MM.1S (cell line): Measurements from ENCODE around the gene ADAMTS19.

Experiments
- EZH2 ChIP-seq: fragments of 300-600 bp; sonication (generic); optimal IDR thresholded peaks from 2 replicates; pipeline ENCODE3; 2017; ENCODE audit warnings: low read depth, mild to moderate bottlenecking, antibody characterized with exemption, low read length, mixed read lengths
- TF ChIP-seq, protein P1 (sequence below): fragments of 300-600 bp; sonication (generic); IDR thresholded peaks from 2 replicates; pipeline ENCODE4 v1.5.1; 2016; ENCODE audit warnings: antibody characterized with exemption, low read length, mixed read lengths

DNA sequence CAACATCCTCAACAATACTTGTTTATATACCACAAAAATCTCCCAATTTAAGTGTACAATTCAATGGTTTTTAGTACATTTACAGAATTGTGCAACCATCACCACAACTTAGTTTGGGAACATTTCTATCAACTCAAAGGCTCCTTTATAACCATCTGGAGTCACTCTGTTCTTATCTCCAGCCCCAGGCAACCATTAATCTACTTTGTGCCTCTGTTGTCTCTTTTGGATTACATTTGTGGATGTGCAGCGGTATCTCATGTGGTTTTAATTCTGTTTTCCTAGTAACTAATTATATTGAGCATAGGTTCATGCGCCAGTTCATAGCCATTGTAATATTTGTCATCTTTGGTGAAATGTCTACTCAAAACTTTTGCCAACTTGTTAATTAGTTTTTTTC, 14.4 kb downstream of the ADAMTS19 start:
- TF ChIP-seq, protein P1, sequence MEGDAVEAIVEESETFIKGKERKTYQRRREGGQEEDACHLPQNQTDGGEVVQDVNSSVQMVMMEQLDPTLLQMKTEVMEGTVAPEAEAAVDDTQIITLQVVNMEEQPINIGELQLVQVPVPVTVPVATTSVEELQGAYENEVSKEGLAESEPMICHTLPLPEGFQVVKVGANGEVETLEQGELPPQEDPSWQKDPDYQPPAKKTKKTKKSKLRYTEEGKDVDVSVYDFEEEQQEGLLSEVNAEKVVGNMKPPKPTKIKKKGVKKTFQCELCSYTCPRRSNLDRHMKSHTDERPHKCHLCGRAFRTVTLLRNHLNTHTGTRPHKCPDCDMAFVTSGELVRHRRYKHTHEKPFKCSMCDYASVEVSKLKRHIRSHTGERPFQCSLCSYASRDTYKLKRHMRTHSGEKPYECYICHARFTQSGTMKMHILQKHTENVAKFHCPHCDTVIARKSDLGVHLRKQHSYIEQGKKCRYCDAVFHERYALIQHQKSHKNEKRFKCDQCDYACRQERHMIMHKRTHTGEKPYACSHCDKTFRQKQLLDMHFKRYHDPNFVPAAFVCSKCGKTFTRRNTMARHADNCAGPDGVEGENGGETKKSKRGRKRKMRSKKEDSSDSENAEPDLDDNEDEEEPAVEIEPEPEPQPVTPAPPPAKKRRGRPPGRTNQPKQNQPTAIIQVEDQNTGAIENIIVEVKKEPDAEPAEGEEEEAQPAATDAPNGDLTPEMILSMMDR: no peak
- no peak for TF ChIP-seq EZH2
